ENCODE results near the gene AGL. TPM values are rescaled to one million over a fixed set of nuclear protein-coding genes. Genes with fewer than 3 reads are reported as not detected.

The AGL gene
- total RNA-seq, 1 donor from 2014 or later, result 10.7 TPM

Other genes with a start within 250 kb of the AGL start
- gene PALMD, start 204.2 kb upstream of the AGL start, total RNA-seq, result 71.1 and 103 TPM in 2 replicates
- 1.4 and 3.0 TPM in 2 replicates for gene FRRS1, start 83.7 kb upstream of the AGL start, total RNA-seq
- gene SLC35A3, start 119.6 kb downstream of the AGL start, total RNA-seq, result 20.8 and 31.0 TPM in 2 replicates

Data from pulmonary artery endothelial cell (primary cell).